NCI-H2171 treated with DMSO at 0.1 percent for 48 hours (cell line): ENCODE measurements around the gene PPP4R4.
"Not testable (repeated sequence)": the region's sequence is repeated elsewhere in the genome, so short reads cannot be mapped to it uniquely, and the experiment has no call there.

Experiments used
- DNase-seq: peaks from one replicate; lab custom pipeline; 2025; lab: John Stamatoyannopoulos, UW

PPP4R4 gene

GRCh38 chr14:94269156-94269555 lies 95.0 kb downstream of the PPP4R4 start:
- DNase-seq: no peak

- not testable (repeated sequence) for DNase-seq
Measured at GRCh38 chr14:94276898-94277561, 102.9 kb downstream of the PPP4R4 start.

- DNase-seq: no peak
Measured at GRCh38 chr14:94278731-94279130, 104.6 kb downstream of the PPP4R4 start.

- DNase-seq: no peak
Measured at GRCh38 chr14:94282991-94283723, 109.0 kb downstream of the PPP4R4 start.

- no peak for DNase-seq
Measured at GRCh38 chr14:94284221-94284620, 110.1 kb downstream of the PPP4R4 start.

- DNase-seq: no peak
Measured at GRCh38 chr14:94285158-94285557, 111.0 kb downstream of the PPP4R4 start.

GRCh38 chr14:94288610-94289465 lies 114.7 kb downstream of the PPP4R4 start:
- no peak for DNase-seq

GRCh38 chr14:94290197-94290596 lies 116.1 kb downstream of the PPP4R4 start:
- DNase-seq: no peak

GRCh38 chr14:94291159-94291905 lies 117.2 kb downstream of the PPP4R4 start:
- no peak for DNase-seq

- DNase-seq: no peak
Measured at GRCh38 chr14:94291906-94292525, 117.9 kb downstream of the PPP4R4 start.

- no peak for DNase-seq
Measured at GRCh38 chr14:94292526-94292871, 118.4 kb downstream of the PPP4R4 start.

- DNase-seq: no peak
Measured at GRCh38 chr14:94292872-94293577, 118.9 kb downstream of the PPP4R4 start, which contains the start of gene SERPINA10. Gene SERPINA10, minus strand, starts transcription at chr14:94293268. Its CDS starts 2,675 bp downstream, at chr14:94290593.

GRCh38 chr14:94293578-94293924 lies 119.4 kb downstream of the PPP4R4 start:
- DNase-seq: no peak

GRCh38 chr14:94295360-94296180 lies 121.4 kb downstream of the PPP4R4 start:
- DNase-seq: no peak

GRCh38 chr14:94296181-94296545 lies 122.0 kb downstream of the PPP4R4 start:
- not testable (repeated sequence) for DNase-seq

- DNase-seq: no peak
Measured at GRCh38 chr14:94298130-94298529, 124.0 kb downstream of the PPP4R4 start.

- no peak for DNase-seq
Measured at GRCh38 chr14:94303111-94303510, 129.0 kb downstream of the PPP4R4 start.

- DNase-seq: no peak
Measured at GRCh38 chr14:94304243-94304642, 130.1 kb downstream of the PPP4R4 start.

GRCh38 chr14:94305620-94306019 lies 131.5 kb downstream of the PPP4R4 start:
- no peak for DNase-seq
